H1 (cell line): ENCODE data around the gene C6orf163. TPM values are rescaled to one million over a fixed set of nuclear protein-coding genes. Genes with fewer than 3 reads are reported as not detected.
"Not testable (repeated sequence)": the region's sequence is repeated elsewhere in the genome, so short reads cannot be mapped to it uniquely, and the experiment has no call there.

Experiments
- CTCF ChIA-PET: fragments of 300-600 bp; sonication (Branson Sonifier 250); formaldehyde crosslinking; loops from one replicate; lab custom pipeline; 2021; ENCODE audit not compliant: partially characterized antibody; lab: Charles Lee
- POLR2A ChIA-PET: fragments of 300-600 bp; sonication (Branson Sonifier 250); formaldehyde crosslinking; loops from one replicate; lab custom pipeline; 2021; ENCODE audit warnings: inconsistent platforms; ENCODE audit not compliant: partially characterized antibody; lab: Charles Lee
- DNase-seq, 2 experiments: peaks; one replicate each; pipeline versions ENCODE4 v3.0.0 to v3.0.0-alpha.2; 2010 to 2022; ENCODE audit warnings: low spot score in 2 of 2, low read depth in 1 of 2, mixed read lengths in 1 of 2
- FAIRE-seq: peaks from 2 replicates; lab custom pipeline; 2011; peaks lifted over from hg19 to GRCh38; lab: Jason Lieb, UNC
- H2AFZ ChIP-seq: 2 replicates; pipeline ENCODE4 v1.8.1; 2012; ENCODE audit warnings: low read length, inconsistent platforms
- H2AK5ac ChIP-seq: 2 replicates; pipeline ENCODE4 v1.6.1; 2013; ENCODE audit warnings: low read depth, low read length
- H2BK120ac ChIP-seq: replicated peaks from 2 replicates; pipeline ENCODE3; 2013; ENCODE audit warnings: low read depth, low read length, inconsistent platforms
- H2BK12ac ChIP-seq: 2 replicates; pipeline ENCODE4 v1.6.1; 2013; ENCODE audit warnings: low read depth, low read length
- H2BK15ac ChIP-seq: 2 replicates; pipeline ENCODE4 v1.6.1; 2013; ENCODE audit warnings: low read length
- H2BK20ac ChIP-seq: 2 replicates; pipeline ENCODE4 v1.6.1; 2013; ENCODE audit warnings: low read length
- H2BK5ac ChIP-seq: 2 replicates; pipeline ENCODE4 v1.6.1; 2013; ENCODE audit warnings: low read depth, low read length
- H3K14ac ChIP-seq: 2 replicates; pipeline ENCODE4 v1.6.1; 2013; ENCODE audit warnings: inconsistent platforms; ENCODE audit not compliant: insufficient read length
- H3K18ac ChIP-seq: 2 replicates; pipeline ENCODE4 v1.6.1; 2013; ENCODE audit warnings: low read length; ENCODE audit errors: extremely low read depth
- H3K23ac ChIP-seq: 2 replicates; pipeline ENCODE4 v1.6.1; 2013; ENCODE audit warnings: inconsistent platforms; ENCODE audit not compliant: insufficient read length
- H3K23me2 ChIP-seq: 2 replicates; pipeline ENCODE4 v1.6.1; 2013; ENCODE audit warnings: low read depth, low read length
- H3K27ac ChIP-seq: 2 replicates; pipeline ENCODE4 v1.6.1; 2011; ENCODE audit warnings: low read depth, low read length, inconsistent platforms
- H3K27me3 ChIP-seq, 4 experiments: replicated peaks in 1 of 4; 1 replicate in 1 of 4; 2 replicates in 3 of 4; pipeline versions ENCODE4 v1.6.1 to v1.8.1; 2011 to 2013; ENCODE audit warnings: low read length in 3 of 4, mild to moderate bottlenecking in 3 of 4, inconsistent platforms in 2 of 4, mixed read lengths in 2 of 4, moderate library complexity in 1 of 4; ENCODE audit not compliant: control insufficient read depth in 3 of 4, insufficient read depth in 3 of 4; ENCODE audit errors: extremely low read depth in 1 of 4
- H3K36me3 ChIP-seq, 4 experiments: 2 replicates each; pipeline versions ENCODE4 v1.6.1 to v1.8.1; 2011 to 2013; ENCODE audit warnings: mild to moderate bottlenecking in 4 of 4, low read length in 3 of 4, moderate library complexity in 2 of 4, control low read depth in 1 of 4, inconsistent platforms in 1 of 4; ENCODE audit not compliant: insufficient read depth in 4 of 4, control insufficient read depth in 2 of 4
- H3K4ac ChIP-seq: replicated peaks from 2 replicates; pipeline ENCODE3; 2013; ENCODE audit warnings: low read length, low read depth, mixed read lengths, inconsistent platforms; ENCODE audit not compliant: insufficient read length
- H3K4me1 ChIP-seq, 4 experiments: replicated peaks in 1 of 4; 1 replicate in 1 of 4; 2 replicates in 3 of 4; pipeline versions ENCODE4 v1.6.1 to v1.8.1; 2011 to 2013; ENCODE audit warnings: low read length in 3 of 4, inconsistent platforms in 2 of 4, mixed read lengths in 1 of 4; ENCODE audit not compliant: insufficient read depth in 4 of 4, control insufficient read depth in 3 of 4
- H3K4me2 ChIP-seq, 2 experiments: 2 replicates each; pipeline versions ENCODE4 v1.6.1 to v1.8.1; 2011 to 2013; ENCODE audit warnings: low read depth in 2 of 2, low read length in 2 of 2, control low read depth in 1 of 2, inconsistent platforms in 1 of 2, mild to moderate bottlenecking in 1 of 2; ENCODE audit not compliant: insufficient read depth in 1 of 2
- H3K4me3 ChIP-seq, 4 experiments: fragments of 200-600, 300-600 bp in 1 of 4; sonication (generic), shearing (Covaris generic), sonication (Bioruptor Twin) in 1 of 4; 2 replicates each; pipeline versions ENCODE4 v1.5.1 to v1.8.1; 2011 to 2016; ENCODE audit warnings: low read length in 4 of 4, low read depth in 3 of 4, control low read depth in 2 of 4, inconsistent platforms in 2 of 4, mild to moderate bottlenecking in 2 of 4, mixed read lengths in 1 of 4, moderate library complexity in 1 of 4; ENCODE audit not compliant: insufficient read depth in 2 of 4; ENCODE audit errors: extremely low read depth in 1 of 4
- H3K56ac ChIP-seq: replicated peaks from 2 replicates; pipeline ENCODE3; 2013; ENCODE audit warnings: low read depth, mild to moderate bottlenecking, mixed read lengths, low read length, inconsistent platforms; ENCODE audit not compliant: insufficient read length
- H3K79me1 ChIP-seq: 2 replicates; pipeline ENCODE4 v1.6.1; 2013; ENCODE audit warnings: low read depth, low read length, control low read depth
- H3K79me2 ChIP-seq, 2 experiments: 2 replicates each; pipeline versions ENCODE4 v1.6.1 to v1.8.1; 2012 to 2013; ENCODE audit warnings: low read length in 2 of 2, mild to moderate bottlenecking in 2 of 2, inconsistent platforms in 1 of 2; ENCODE audit not compliant: insufficient read depth in 2 of 2, control insufficient read depth in 1 of 2
- H3K9ac ChIP-seq, 4 experiments: replicated peaks in 1 of 4; 1 replicate in 1 of 4; 2 replicates in 3 of 4; pipeline versions ENCODE4 v1.6.1 to v1.8.1; 2011 to 2013; ENCODE audit warnings: low read depth in 3 of 4, low read length in 3 of 4, control low read depth in 2 of 4, mild to moderate bottlenecking in 2 of 4, moderate library complexity in 2 of 4, inconsistent platforms in 1 of 4; ENCODE audit errors: extremely low read depth in 1 of 4
- H3K9me3 ChIP-seq, 2 experiments: 2 replicates each; pipeline versions ENCODE4 v1.6.1 to v1.8.1; 2012 to 2013; ENCODE audit warnings: mild to moderate bottlenecking in 2 of 2, moderate library complexity in 2 of 2, control low read depth in 1 of 2, inconsistent platforms in 1 of 2, low read depth in 1 of 2, low read length in 1 of 2, mixed read lengths in 1 of 2; ENCODE audit not compliant: insufficient read depth in 2 of 2
- H4K20me1 ChIP-seq, 2 experiments: replicated peaks in 1 of 2; 2 replicates each; pipeline versions ENCODE3 to v1.8.1; 2011 to 2013; ENCODE audit warnings: inconsistent platforms in 2 of 2, low read length in 2 of 2, mild to moderate bottlenecking in 1 of 2; ENCODE audit not compliant: insufficient read depth in 2 of 2, control insufficient read depth in 1 of 2
- H4K5ac ChIP-seq: 2 replicates; pipeline ENCODE4 v1.6.1; 2013; ENCODE audit warnings: low read length, low read depth, mixed read lengths, inconsistent platforms; ENCODE audit not compliant: insufficient read length
- H4K8ac ChIP-seq: 2 replicates; pipeline ENCODE4 v1.8.0; 2013; ENCODE audit warnings: mild to moderate bottlenecking, moderate library complexity, low read length, inconsistent platforms; ENCODE audit not compliant: insufficient read depth; ENCODE audit errors: extremely low read depth
- H4K91ac ChIP-seq: replicated peaks from 2 replicates; pipeline ENCODE3; 2013; ENCODE audit warnings: low read length, mixed read lengths, inconsistent platforms; ENCODE audit not compliant: insufficient read length
- HDAC6 ChIP-seq: IDR thresholded peaks from one replicate; pipeline ENCODE4 v1.7.1; 2012; ENCODE audit warnings: low read depth, mild to moderate bottlenecking, inconsistent platforms, low read length, moderate library complexity
- POLR2A ChIP-seq, 2 experiments: IDR thresholded peaks; 1 replicate in 1 of 2; 2 replicates in 1 of 2; pipeline ENCODE4 v1.6.1; 2011; ENCODE audit warnings: low read depth in 2 of 2, low read length in 2 of 2, mild to moderate bottlenecking in 2 of 2; ENCODE audit errors: control extremely low read depth in 1 of 2
- RAD21 ChIP-seq, 2 experiments: IDR thresholded peaks in 1 of 2; conservative IDR thresholded peaks in 1 of 2; 2 replicates each; pipeline ENCODE4 v1.6.1; 2011; ENCODE audit warnings: low read depth in 2 of 2, low read length in 2 of 2, improper control_type of control experiment in 1 of 2, inconsistent platforms in 1 of 2, mild to moderate bottlenecking in 1 of 2, moderate library complexity in 1 of 2
- RNF2 ChIP-seq: fragments of 200-900, 300-1000 bp; sonication (generic); IDR thresholded peaks from 2 replicates; pipeline ENCODE4 v1.7.1; 2016; ENCODE audit warnings: borderline replicate concordance, low read depth, mild to moderate bottlenecking, antibody characterized with exemption, low read length; ENCODE audit not compliant: poor library complexity, severe bottlenecking; ENCODE audit errors: missing control alignments
- SP1 ChIP-seq: IDR thresholded peaks from 2 replicates; pipeline ENCODE4 v1.6.1; 2011; ENCODE audit warnings: low read depth, low read length
- WGBS, 2 experiments: shearing (Covaris generic) in 1 of 2; methylation state at CpG; one replicate each; pipeline versions ENCODE4 v1.1.6 to v1.1.7; 2013 to 2015; ENCODE audit warnings: low lambda C conversion rate in 2 of 2, mixed read lengths in 2 of 2, inconsistent platforms in 1 of 2, low coverage in 1 of 2, missing lambda C conversion rate in 1 of 2; ENCODE audit not compliant: insufficient replicate concordance in 2 of 2, insufficient coverage in 1 of 2, insufficient read length in 1 of 2; ENCODE audit errors: extremely low coverage in 1 of 2, missing lambda C conversion rate in 1 of 2; 5-methylcytosine and 5-hydroxymethylcytosine counted together
- polyA plus RNA-seq, 7 experiments: library from polyadenylated mRNA; depleted of rRNA in 3 of 7; stranded (reverse) in 5 of 7; unstranded in 2 of 7; fragments of >200 nt in 5 of 7; fragments of 200-250 nt in 2 of 7; gene quantifications; 1 replicate in 5 of 7; 2 replicates in 1 of 7; 4 replicates in 1 of 7; pipeline versions ENCODE4 v1.2.1 to v1.2.3, GENCODE V29; 2011 to 2013; ENCODE audit warnings: missing spikeins in 2 of 7, mixed read lengths in 2 of 7
- total RNA-seq: library from RNA; stranded (reverse); fragmentation: NEBNext Ultra II Directional; extraction: Animal tissue kit (Norgen Biotek cat#: 25700); gene quantifications from 2 replicates; pipeline ENCODE4 v1.2.1, GENCODE V29; 2021
- TF ChIP-seq, protein P1 (sequence below): IDR thresholded peaks from 2 replicates; pipeline ENCODE4 v1.6.1; 2012; ENCODE audit warnings: inconsistent platforms
- TF ChIP-seq, protein P2 (sequence below): IDR thresholded peaks from 2 replicates; pipeline ENCODE4 v1.6.1; 2012; ENCODE audit warnings: low read length, inconsistent platforms

The C6orf163 gene
- total and polyA plus RNA-seq, 2 of the 8 experiments (the other 6 are each of a cell fraction or from before 2014, with no cell fraction given) = 0.36 to 1.5 TPM

- TF ChIP-seq, protein P1, sequence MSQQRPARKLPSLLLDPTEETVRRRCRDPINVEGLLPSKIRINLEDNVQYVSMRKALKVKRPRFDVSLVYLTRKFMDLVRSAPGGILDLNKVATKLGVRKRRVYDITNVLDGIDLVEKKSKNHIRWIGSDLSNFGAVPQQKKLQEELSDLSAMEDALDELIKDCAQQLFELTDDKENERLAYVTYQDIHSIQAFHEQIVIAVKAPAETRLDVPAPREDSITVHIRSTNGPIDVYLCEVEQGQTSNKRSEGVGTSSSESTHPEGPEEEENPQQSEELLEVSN = no peak
- TF ChIP-seq SP1 (no peak), RAD21 (IDR thresholded peaks at IDR 0.05 in 1 of 2, conservative IDR thresholded peaks at IDR 0.05 in 1 of 2; ENCODE audit: low read depth in 2 of 2, low read length in 2 of 2) (peak; percentile 63 to 69), RNF2 (no peak), POLR2A (IDR thresholded peaks at IDR 0.05; ENCODE audit: control extremely low read depth in 1 of 2, low read depth in 2 of 2, low read length in 2 of 2) (peak; percentile 87 to 97), HDAC6 (no peak)
- TF ChIP-seq, protein P2, sequence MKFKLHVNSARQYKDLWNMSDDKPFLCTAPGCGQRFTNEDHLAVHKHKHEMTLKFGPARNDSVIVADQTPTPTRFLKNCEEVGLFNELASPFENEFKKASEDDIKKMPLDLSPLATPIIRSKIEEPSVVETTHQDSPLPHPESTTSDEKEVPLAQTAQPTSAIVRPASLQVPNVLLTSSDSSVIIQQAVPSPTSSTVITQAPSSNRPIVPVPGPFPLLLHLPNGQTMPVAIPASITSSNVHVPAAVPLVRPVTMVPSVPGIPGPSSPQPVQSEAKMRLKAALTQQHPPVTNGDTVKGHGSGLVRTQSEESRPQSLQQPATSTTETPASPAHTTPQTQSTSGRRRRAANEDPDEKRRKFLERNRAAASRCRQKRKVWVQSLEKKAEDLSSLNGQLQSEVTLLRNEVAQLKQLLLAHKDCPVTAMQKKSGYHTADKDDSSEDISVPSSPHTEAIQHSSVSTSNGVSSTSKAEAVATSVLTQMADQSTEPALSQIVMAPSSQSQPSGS = no peak
These were observed 22.1 kb upstream of the C6orf163 start, which contains the start of gene SMIM8 (continued) for GRCh38 chr6:87322304-87323212.

DNA sequence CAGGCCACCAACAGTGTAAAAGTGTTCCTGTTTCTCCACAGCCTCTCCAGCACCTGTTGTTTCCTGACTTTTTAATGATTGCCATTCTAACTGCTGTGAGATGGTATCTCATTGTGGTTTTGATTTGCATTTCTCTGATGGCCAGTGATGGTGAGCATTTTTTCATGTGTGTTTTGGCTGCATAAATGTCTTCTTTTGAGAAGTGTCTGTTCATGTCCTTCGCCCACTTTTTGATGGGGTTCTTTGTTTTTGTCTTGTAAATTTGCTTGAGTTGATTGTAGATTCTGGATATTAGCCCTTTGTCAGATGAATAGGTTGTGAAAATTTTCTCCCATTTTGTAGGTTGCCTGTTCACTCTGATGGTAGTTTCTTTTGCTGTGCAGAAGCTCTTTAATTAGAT is 20.7 kb upstream of the C6orf163 start:
- DNase-seq, H3K14ac ChIP-seq, CTCF ChIA-PET, H4K8ac ChIP-seq, H3K4ac ChIP-seq, H3K36me3 ChIP-seq, H3K23me2 ChIP-seq, H2BK15ac ChIP-seq, H3K18ac ChIP-seq, H3K9ac ChIP-seq, H2AK5ac ChIP-seq, H2BK120ac ChIP-seq, H3K79me2 ChIP-seq, H2BK20ac ChIP-seq, H2BK12ac ChIP-seq, H4K20me1 ChIP-seq, H2AFZ ChIP-seq, H3K4me1 ChIP-seq, H3K27me3 ChIP-seq, H3K27ac ChIP-seq, H3K23ac ChIP-seq, POLR2A ChIA-PET, H2BK5ac ChIP-seq, H3K4me3 ChIP-seq, FAIRE-seq, H3K56ac ChIP-seq, H4K91ac ChIP-seq, H4K5ac ChIP-seq, H3K4me2 ChIP-seq, H3K9me3 ChIP-seq, H3K79me1 ChIP-seq: not testable (repeated sequence)
- WGBS, 2 experiments = 86% methylated on average over 1 of the region's 1 CpG; no CpG with 5 or more reads in 1 of the 2 experiments
